Activated T-cell treated with anti-CD3 and anti-CD28 coated beads for 48 hours (primary cell): ENCODE results near the gene INSR.

Source experiments
- DNase-seq: peaks from one replicate; pipeline ENCODE4 v3.0.0-alpha.2; 2020; ENCODE audit warnings: low read depth

INSR gene

GRCh38 chr19:7140137-7140536, 154.1 kb downstream of the INSR start:
- DNase-seq: no peak

- DNase-seq: no peak
These were observed 155.1 kb downstream of the INSR start for GRCh38 chr19:7139095-7139494.

- DNase-seq: no peak
These were observed 155.8 kb downstream of the INSR start for GRCh38 chr19:7138402-7138801.

- DNase-seq: no peak
These were observed 157.1 kb downstream of the INSR start for GRCh38 chr19:7137120-7137519.

GRCh38 chr19:7132054-7132453, 162.2 kb downstream of the INSR start:
- no peak for DNase-seq

- no peak for DNase-seq
These were observed 164.2 kb downstream of the INSR start for GRCh38 chr19:7130043-7130442.

DNA sequence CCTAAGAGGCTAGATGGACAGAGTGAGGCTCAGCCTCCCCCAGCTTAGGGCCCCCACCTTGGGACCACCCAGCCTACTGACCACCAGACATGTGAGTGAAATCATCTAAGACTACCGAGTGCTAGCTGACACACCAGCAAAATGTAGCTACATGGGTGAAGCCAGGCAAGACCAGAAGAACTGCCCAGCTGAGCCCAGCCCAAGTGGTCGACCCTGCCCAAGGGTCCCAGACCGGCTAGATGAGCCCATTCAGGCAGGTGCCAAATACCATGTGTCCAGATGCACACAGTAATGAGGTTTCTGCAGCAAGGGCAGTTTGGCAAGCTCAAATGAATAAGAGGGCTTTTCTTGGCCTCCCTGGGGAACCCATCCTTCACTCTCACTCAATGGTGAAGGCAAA, 168.1 kb downstream of the INSR start:
- DNase-seq: no peak

GRCh38 chr19:7125221-7125620, 169.0 kb downstream of the INSR start:
- no peak for DNase-seq

- no peak for DNase-seq
These were observed 169.4 kb downstream of the INSR start for GRCh38 chr19:7124782-7125181.

- DNase-seq: no peak
These were observed 171.5 kb downstream of the INSR start for GRCh38 chr19:7122701-7123100.

DNA sequence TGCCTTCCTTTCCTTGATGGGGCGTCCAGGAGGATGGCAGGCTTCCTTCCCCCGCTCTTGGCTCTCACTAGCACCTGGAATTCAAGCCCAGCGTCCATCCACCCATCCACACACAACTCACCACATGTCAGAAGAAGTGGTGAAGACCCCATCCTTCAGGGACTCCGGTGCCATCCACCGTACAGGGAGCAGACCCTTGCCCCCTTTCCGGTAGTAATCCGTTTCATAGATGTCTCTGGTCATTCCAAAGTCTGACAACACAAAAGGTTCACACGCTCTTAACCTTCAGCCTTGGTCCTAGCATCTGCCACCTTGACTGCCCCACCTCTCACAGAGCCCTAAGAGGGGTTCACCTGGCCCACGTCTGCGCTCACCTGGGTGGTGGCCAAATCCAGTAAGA, 173.7 kb downstream of the INSR start:
- no peak for DNase-seq

DNA sequence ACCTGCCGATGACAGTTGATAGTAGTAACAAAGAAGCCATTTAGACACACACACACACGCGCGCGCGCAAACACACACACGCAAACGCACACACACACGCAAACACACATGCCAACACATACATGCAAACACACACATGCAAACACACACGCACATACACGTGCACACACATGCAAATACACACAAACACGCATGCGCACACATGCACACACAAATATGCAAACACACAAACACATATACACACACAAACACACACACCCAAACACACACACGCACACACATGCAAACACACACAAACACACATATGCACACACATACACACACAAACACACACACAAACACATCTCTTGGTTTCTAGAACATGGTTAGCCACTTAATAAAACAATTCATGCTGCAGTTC, 174.6 kb downstream of the INSR start:
- no peak for DNase-seq

- no peak for DNase-seq
These were observed 177.0 kb downstream of the INSR start for GRCh38 chr19:7117248-7117647.

DNA sequence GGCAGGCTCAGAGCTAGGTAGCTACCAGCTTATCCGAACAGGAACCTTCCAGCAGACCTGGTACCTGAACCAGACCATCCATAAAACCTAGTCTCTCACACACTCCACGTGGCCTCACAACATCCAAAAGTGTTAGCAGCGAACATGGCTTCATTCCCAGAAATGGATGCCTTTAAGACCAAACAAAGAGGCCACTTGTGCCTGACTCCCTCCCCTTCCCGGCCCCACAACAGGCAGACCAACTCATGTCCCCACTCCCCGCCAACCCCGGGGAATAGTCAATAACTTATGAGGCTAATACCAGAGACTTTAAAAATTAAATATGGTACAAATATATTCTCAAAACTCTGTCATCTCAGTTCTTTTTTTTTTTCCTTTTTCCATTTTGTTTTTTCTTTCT, 178.5 kb downstream of the INSR start:
- DNase-seq: no peak

- DNase-seq: no peak
These were observed 181.0 kb downstream of the INSR start for GRCh38 chr19:7113233-7113632.

GRCh38 chr19:7112675-7113074, 181.5 kb downstream of the INSR start:
- no peak for DNase-seq

- no peak for DNase-seq
These were observed 184.4 kb downstream of the INSR start for GRCh38 chr19:7109678-7110289.

- DNase-seq: no peak
These were observed 187.2 kb downstream of the INSR start for GRCh38 chr19:7106711-7107657.

- no peak for DNase-seq
These were observed 189.3 kb downstream of the INSR start for GRCh38 chr19:7104747-7105447.

- no peak for DNase-seq
These were observed 192.5 kb downstream of the INSR start for GRCh38 chr19:7101498-7102253.

- DNase-seq: no peak
These were observed 194.7 kb downstream of the INSR start for GRCh38 chr19:7099597-7099921.
